Fibroblast of peridontal ligament (primary cell): ENCODE results near the gene ZNF800.

Source experiments
- DNase-seq: peaks from one replicate; pipeline ENCODE4 v3.0.0-alpha.2; 2010; ENCODE audit errors: extremely low read depth

ZNF800 gene

DNA sequence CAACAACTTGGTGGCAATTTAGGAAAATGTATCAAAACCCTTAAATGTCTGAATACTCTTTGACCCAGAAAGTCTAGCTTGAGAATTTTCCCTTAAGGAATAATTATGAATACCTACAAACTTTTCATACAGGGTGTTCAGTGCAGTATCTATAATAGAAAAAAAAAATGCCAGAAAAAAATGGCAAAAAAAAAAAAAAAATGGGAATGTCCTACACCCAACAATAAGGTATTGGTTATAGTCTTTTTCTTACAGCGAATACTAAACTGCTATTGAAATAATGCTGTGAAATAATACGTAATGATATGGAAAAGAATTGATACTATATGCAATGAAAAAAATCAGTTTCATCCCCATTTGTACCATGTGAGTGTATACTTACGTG lies 44.3 kb downstream of the ZNF800 start:
- DNase-seq: no peak

DNA sequence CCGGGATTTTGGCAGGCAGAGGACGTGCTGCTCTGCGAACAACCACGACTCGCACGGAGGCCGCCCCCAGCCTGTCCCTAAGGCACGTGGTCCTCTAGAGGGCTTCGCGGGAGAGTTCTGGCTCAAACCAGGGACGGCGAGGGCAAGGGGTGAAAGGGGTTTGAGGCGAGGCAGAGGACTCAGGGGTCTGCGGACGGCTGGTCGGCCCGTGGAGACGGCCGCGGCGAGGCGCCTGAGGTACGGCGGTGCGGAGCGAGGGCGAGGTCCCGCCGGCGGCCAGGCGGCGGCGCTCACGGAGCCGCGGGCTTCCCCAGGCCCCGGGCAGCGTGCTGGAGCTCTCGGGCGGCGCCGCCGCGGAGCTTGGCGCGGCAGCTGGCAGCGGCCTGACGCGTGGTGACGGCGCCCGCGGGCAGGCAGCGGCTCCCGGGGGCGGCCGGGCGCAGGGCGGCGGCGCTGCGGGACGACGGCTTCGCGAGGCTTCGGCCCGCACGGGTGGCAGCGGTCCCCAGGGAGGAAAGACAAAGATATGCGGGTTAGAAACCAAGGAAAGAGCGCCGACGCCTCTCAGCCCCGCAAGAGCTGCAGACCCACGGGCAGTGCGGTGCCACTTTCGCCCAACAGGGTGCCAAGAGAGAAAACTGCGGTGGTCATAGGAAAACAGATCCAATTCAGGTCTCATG lies 44.8 kb downstream of the ZNF800 start:
- peak; percentile 41 for DNase-seq

DNA sequence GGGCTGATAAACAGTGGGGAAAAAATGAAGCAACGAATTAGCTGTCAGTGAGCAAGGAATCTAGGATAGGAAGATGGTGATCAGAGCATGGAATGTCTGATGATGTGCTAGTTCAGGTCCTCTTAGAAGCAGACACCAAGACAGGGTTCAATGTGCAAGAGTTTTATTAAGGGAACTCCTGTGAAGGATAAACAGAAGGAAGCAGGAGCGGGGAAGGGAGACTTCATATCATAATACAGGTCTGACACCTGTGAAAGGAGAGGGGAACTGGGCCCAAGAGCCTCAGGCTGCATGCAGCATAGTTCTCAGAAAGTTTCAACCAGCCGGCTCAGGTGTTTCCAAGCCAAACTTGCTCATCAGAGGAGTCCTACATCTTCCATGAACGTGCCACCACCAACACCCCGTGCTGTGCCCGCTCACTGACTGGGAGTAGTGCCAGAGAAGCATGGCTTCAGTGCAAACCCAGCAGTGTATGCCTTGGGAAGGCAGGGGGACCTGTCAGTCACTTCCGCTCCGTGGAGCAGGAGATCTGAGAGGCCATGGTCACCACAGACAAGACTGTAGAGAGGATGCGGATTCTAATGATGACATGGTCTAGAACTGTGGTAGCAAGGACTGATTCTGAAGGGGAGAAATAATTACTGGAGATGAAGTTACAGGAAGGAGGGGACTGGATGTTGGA lies 45.8 kb downstream of the ZNF800 start:
- DNase-seq: no peak

DNA sequence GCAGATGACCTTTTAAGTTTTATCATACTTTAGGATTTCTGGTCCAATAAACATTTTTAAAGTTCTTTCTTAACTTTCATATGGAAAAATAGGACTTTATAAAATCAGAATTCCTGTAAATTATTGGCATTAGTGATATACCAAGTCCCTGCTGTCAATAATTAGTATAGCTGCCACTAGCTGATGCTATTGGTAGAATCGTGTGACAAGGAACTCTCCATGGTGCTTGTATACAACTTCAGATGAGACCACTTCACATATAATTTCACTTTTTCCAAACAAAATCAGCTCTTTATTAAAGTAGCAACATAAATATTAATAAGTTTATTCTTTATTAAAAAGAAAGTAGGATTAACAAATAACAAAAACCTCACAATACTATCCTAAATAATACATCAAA lies 49.9 kb downstream of the ZNF800 start:
- DNase-seq: no peak

DNA sequence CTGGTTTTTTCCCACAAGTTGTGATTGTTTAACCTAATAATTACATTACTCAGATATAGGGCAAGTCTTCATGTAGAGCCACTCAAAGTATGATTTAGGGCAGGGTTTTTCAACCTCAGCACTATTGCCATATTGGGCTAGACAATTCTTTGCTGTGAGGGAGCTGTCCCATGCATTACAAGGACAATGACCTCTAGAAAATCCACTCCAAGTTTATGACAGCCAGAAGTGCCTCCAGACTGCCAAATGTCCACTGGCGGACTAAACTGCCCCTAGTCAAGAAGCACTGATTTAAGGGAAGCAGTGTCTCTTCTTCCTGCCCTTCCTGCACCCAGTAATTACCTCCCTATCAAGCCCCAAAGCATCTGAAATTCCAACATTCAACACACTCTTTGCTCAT lies 54.4 kb downstream of the ZNF800 start:
- DNase-seq: no peak

DNA sequence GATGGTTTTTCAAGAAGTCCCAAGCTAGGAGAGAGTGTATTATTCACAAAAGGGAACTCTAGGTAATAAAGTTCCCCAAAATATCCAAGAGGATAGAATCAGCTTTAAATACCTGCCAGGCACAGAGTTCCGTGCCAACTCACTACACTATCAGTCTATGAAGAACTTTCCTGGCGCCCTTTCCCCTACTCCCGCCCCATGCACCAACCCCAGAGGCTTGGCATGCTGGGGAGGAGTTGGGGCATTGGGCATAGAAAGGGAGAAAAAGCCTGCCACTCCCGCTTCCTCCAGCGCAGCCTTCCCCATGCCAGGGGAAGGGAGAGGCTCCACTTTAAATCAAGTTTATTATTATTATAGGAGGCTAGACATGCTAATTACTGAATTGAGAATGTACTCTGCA lies 54.9 kb downstream of the ZNF800 start:
- DNase-seq: no peak

DNA sequence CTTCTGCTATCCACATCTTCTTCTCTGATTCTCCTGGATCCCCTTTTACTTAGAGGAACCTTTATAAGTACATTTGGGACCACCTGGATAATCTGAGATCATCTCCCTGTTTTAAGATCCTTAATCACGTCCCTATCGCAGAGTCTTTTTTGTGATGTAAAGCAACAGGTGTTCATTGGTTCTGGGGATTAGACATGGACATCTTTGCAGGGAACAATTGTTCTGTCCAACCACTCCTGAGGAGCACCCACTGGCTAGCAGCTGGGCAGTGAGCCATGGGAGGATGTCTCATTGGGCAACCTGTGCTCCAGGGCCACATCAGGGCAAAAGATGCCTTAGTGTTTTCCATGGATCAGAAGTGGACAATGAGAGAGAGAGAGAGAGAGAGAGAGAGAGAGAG lies 56.0 kb downstream of the ZNF800 start:
- DNase-seq: no peak

DNA sequence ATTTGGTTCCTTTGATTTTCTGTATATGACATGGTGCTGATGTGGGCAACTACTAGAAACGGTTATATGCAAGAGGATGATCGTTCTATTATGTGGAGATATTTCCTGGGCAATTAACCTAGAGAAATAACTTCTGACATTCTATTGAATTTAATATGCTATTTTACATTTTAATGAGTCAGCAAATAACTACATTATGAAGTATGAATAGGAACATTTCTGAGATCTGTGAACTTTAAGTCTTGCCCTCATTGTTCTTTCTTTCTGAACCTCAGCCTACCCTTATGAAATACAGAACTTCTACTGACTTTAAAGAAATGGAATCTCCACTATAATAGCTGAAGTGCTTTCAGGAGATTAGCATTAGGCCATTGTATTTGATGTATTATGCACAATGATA lies 59.6 kb downstream of the ZNF800 start:
- DNase-seq: no peak

DNA sequence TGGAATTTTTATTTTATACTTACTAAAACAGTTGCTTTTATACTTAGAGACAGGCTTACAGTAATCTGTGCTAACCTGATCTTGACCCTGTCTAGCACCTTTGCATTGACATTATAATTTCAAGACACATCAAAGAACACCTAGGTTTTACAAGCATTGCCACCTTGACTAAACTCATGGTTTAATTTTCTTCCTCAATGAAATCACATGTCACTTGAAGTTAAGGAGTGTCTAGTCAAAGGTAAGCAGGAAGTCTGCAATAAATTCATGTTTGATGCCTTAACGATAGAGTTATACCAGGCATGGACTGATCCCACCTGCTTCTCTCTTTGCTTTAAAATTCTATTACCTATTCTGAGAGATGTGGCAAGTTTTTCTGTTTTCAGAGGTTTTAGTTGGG lies 62.4 kb downstream of the ZNF800 start:
- DNase-seq: no peak

DNA sequence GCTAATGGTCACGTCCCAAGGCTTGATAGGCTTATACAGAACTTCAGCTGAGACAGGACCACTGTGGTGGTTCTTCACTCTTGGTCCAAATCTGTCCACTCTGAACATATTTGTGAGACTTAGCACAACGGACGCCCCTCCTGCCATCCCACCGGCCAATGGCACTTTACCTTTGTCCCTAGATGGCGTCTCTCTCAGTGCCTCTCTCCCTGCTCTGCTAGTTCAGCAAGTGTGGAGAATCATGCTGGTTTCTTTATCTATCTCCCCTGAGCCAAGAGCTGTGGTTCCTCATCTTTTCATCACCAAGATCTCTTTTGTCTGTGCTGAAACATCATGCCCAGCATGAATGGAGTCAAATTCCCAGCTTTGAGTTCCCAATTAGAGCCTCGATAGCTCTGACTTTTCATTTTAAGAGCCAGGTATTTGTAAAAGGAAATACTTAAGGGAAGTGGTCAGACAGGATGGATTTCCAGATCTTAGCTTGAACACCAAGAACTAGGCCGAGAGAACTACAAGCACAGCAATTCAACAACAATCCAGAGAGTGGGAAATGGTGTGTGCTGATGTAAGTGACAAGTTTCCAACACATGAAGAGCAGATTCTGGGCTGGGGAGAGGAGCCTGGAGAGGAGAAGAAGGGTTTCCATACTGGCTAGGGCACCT lies 69.5 kb downstream of the ZNF800 start:
- no peak for DNase-seq

DNA sequence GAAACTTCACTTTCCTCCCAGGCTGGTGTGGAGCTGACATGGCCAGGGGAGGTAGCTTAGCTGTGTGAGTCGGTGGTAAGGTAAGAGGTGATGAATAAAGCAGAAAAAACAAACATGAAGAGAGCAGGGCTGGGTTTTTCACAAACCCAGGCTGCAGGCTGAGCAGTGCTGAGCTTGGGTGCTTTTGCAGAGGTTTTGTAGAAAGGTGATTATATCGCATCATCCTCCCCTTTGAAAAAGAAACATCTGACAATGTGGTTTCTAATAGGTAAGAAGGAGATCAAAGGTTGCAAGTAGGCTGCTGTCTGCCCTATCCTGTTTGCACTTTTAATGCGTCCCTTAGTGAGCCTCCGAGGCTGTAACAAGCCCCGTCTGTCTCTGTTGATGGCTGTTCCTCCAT lies 70.2 kb downstream of the ZNF800 start:
- DNase-seq: no peak

DNA sequence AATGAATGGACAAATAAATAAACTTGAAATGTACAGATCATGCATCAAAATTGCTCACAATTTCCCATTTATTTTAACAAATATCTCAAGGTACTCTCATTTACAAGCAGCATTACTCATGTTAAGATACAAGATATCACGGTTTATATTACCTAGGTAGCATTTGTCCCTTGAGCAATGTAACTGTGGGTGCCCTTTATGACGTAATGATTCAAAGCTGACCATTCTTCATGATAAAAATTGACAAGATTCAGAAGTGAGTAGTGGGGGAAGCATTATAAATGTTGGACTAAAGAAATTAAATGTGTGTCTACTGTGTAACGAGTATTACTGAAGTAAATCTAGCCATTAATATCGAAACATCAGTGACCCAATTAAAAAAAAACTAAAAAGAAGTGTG lies 71.5 kb downstream of the ZNF800 start:
- no peak for DNase-seq
